ENCODE measurements around the gene ARID1B. TPM values are rescaled to one million over a fixed set of nuclear protein-coding genes. Genes with fewer than 3 reads are reported as not detected.

The ARID1B gene
- total RNA-seq, 2 donors from 2014 or later: 74.0 to 110 TPM

DNA sequence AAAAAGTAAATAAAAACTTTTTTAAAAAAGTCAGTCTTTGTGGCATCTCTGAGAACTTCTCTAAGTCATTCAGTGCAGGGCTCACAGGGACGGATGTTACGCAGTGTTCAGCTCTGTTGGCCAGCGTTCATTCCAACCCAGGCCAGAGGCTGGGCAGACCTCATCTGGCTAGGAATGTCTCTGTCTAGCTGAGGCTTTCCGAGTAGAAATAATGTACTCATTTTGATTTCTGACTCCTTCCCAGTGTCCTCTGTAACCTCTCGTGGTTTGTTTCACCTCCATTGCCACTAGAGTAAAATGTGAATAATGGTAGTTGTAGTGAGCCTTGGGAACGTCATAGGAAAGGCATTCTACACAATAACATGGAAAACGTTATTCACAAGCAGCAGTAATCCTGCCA lies 411.0 kb downstream of the ARID1B start:
- WGBS, 2 experiments (ENCODE audit: insufficient coverage in 1 of 2, insufficient read length in 1 of 2): 92 to 93% methylated on average over 7 of the region's 7 CpGs
- H3K9me3 ChIP-seq (ENCODE audit: control insufficient read depth, low read length): no peaks in the 10 kb centered on the region

DNA sequence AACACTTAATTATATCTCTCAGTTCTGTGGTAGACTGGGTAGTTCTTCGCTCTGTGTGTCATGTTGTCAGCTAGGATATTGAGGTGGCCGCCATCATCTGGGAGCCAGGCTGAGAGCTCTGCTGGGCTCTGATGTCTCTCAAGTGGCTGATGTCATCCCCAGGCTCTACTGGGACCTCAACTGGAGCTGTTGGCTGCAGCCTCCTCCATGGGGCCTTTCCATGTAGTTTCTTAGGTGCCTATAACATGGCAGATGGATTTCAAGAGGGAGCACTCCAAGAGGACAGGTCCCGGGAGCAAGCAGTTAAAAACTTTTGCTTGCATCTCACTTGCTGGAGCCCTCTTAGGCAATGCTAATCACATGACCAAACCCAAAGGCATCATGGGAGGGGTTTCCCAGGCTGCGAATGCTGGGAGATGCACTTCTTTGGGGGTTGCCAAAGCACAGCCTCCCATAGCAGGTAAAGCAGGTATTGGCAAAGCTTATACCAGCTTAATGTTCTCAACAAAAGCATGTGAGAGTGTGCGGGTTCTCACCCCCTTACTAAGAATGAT lies 416.3 kb downstream of the ARID1B start:
- peaks cover 2% of the 10 kb centered on the region for H3K4me1 Mint-ChIP-seq
- no peaks in the 10 kb centered on the region for H3K9me3 Mint-ChIP-seq
- no peaks in the 10 kb centered on the region for H3K9me3 ChIP-seq (ENCODE audit: control insufficient read depth, low read length)
- H3K4me3 ChIP-seq (ENCODE audit: low read length): no peak overlapping the region
- H3K4me1 ChIP-seq (ENCODE audit: control insufficient read depth, insufficient read depth, low read length): no peaks in the 10 kb centered on the region
- H3K27me3 Mint-ChIP-seq (ENCODE audit: insufficient read depth): no peaks in the 10 kb centered on the region
- H3K27ac Mint-ChIP-seq: no peak overlapping the region
- no peak for DNase-seq
- no peaks in the 10 kb centered on the region for H3K27me3 ChIP-seq (ENCODE audit: control insufficient read depth, insufficient read depth, low read length, poor library complexity, severe bottlenecking)
- no peak overlapping the region for H3K27ac ChIP-seq (ENCODE audit: low read depth, low read length)
- no peak overlapping the region for H3K9ac ChIP-seq (ENCODE audit: extremely low read depth, low read length, poor library complexity, severe bottlenecking)
- H3K36me3 ChIP-seq (ENCODE audit: control insufficient read depth, insufficient read depth, low read length): peaks cover 88% of the 10 kb centered on the region
- H3K4me3 Mint-ChIP-seq: no peak overlapping the region
- TF ChIP-seq, protein P1, sequence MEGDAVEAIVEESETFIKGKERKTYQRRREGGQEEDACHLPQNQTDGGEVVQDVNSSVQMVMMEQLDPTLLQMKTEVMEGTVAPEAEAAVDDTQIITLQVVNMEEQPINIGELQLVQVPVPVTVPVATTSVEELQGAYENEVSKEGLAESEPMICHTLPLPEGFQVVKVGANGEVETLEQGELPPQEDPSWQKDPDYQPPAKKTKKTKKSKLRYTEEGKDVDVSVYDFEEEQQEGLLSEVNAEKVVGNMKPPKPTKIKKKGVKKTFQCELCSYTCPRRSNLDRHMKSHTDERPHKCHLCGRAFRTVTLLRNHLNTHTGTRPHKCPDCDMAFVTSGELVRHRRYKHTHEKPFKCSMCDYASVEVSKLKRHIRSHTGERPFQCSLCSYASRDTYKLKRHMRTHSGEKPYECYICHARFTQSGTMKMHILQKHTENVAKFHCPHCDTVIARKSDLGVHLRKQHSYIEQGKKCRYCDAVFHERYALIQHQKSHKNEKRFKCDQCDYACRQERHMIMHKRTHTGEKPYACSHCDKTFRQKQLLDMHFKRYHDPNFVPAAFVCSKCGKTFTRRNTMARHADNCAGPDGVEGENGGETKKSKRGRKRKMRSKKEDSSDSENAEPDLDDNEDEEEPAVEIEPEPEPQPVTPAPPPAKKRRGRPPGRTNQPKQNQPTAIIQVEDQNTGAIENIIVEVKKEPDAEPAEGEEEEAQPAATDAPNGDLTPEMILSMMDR (conservative IDR thresholded peaks at IDR 0.05): no peak
- H3K36me3 Mint-ChIP-seq (ENCODE audit: low read depth): peaks cover 71% of the 10 kb centered on the region
- WGBS, 2 experiments (ENCODE audit: insufficient coverage in 1 of 2, insufficient read length in 1 of 2): 97 to 100% methylated on average over 1 to 5 of the region's 5 CpGs

More for the DNA sequence above, 411.0 kb downstream of the ARID1B start:
- Histone ChIP-seq H3K27ac (ENCODE audit: low read depth, low read length) (no peak overlapping the region), H3K36me3 (ENCODE audit: control insufficient read depth, insufficient read depth, low read length) (peaks cover 73% of the 10 kb centered on the region), H3K9ac (ENCODE audit: extremely low read depth, low read length, poor library complexity, severe bottlenecking) (no peak overlapping the region), H3K4me3 (ENCODE audit: low read length) (no peak overlapping the region), H3K27me3 (ENCODE audit: control insufficient read depth, insufficient read depth, low read length, poor library complexity, severe bottlenecking) (no peaks in the 10 kb centered on the region), H3K4me1 (ENCODE audit: control insufficient read depth, insufficient read depth, low read length) (peaks cover 4% of the 10 kb centered on the region)
- Mint-ChIP-seq H3K4me1 (peaks cover 10% of the 10 kb centered on the region), H3K9me3 (no peaks in the 10 kb centered on the region), H3K27me3 (ENCODE audit: insufficient read depth) (no peaks in the 10 kb centered on the region), H3K27ac (no peak overlapping the region), H3K36me3 (ENCODE audit: low read depth) (peaks cover 54% of the 10 kb centered on the region), H3K4me3 (no peak overlapping the region)
- TF ChIP-seq, protein P1 (conservative IDR thresholded peaks at IDR 0.05): no peak
- no peak for DNase-seq

DNA sequence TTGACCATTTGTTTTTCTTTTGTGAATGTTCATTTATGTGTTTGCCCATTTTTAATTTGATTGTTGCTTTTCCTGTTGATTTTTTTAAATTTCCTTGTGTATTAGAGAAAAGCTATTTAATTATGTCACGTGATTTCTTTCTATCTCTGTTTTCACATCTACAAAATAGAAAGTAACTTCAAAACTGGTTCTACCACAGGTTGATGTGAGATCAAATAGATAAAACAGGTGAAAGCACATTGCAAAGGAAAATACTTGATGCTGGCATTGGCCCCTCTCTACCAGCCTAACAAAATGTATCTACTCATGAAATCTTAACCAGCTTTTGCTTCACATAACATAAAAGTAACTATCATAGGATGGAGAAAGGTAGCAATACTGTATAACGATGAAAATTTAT lies 416.9 kb downstream of the ARID1B start:
- Mint-ChIP-seq H3K4me3 (no peak overlapping the region), H3K9me3 (no peaks in the 10 kb centered on the region)
- no peak overlapping the region for H3K4me3 ChIP-seq (ENCODE audit: low read length)

More for the DNA sequence above, 416.9 kb downstream of the ARID1B start:
- Mint-ChIP-seq H3K27ac (no peak overlapping the region), H3K36me3 (ENCODE audit: low read depth) (peaks cover 73% of the 10 kb centered on the region), H3K27me3 (ENCODE audit: insufficient read depth) (no peaks in the 10 kb centered on the region), H3K4me1 (peaks cover 2% of the 10 kb centered on the region)
- TF ChIP-seq, protein P1 (conservative IDR thresholded peaks at IDR 0.05): no peak
- no peak for DNase-seq
- 78% methylated on average over 2 of the region's 2 CpGs; no CpG with 5 or more reads in 1 of the 2 experiments for WGBS, 2 experiments (ENCODE audit: insufficient coverage in 1 of 2, insufficient read length in 1 of 2)
- no peaks in the 10 kb centered on the region for H3K27me3 ChIP-seq (ENCODE audit: control insufficient read depth, insufficient read depth, low read length, poor library complexity, severe bottlenecking)
- H3K4me1 ChIP-seq (ENCODE audit: control insufficient read depth, insufficient read depth, low read length): no peaks in the 10 kb centered on the region
- H3K9me3 ChIP-seq (ENCODE audit: control insufficient read depth, low read length): no peaks in the 10 kb centered on the region
- H3K9ac ChIP-seq (ENCODE audit: extremely low read depth, low read length, poor library complexity, severe bottlenecking): no peak overlapping the region
- no peak overlapping the region for H3K27ac ChIP-seq (ENCODE audit: low read depth, low read length)
- peaks cover 88% of the 10 kb centered on the region for H3K36me3 ChIP-seq (ENCODE audit: control insufficient read depth, insufficient read depth, low read length)

Measured in endodermal cell (in vitro differentiated cells).